Fibroblast of villous mesenchyme (primary cell): ENCODE measurements around the gene KIFC3. TPM values are rescaled to one million over a fixed set of nuclear protein-coding genes. Genes with fewer than 3 reads are reported as not detected.

Experiments
- DNase-seq: peaks from one replicate; pipeline ENCODE4 v3.0.0-alpha.2; 2010; ENCODE audit warnings: low read depth
- H3K4me3 ChIP-seq: 2 replicates; pipeline ENCODE4 v1.5.1; 2011; ENCODE audit warnings: low read depth, mild to moderate bottlenecking, low read length
- CTCF ChIP-seq: IDR thresholded peaks from 2 replicates; pipeline ENCODE4 v1.5.1; 2012; ENCODE audit warnings: low read depth, mild to moderate bottlenecking, low read length; ENCODE audit not compliant: insufficient read depth
- total RNA-seq: library from RNA; depleted of rRNA; stranded (reverse); fragments of >200 nt; gene quantifications from 2 replicates; pipeline ENCODE4 v1.2.3, GENCODE V29; 2012

The KIFC3 gene
- total RNA-seq, 1 donor: 72.5 TPM

DNA sequence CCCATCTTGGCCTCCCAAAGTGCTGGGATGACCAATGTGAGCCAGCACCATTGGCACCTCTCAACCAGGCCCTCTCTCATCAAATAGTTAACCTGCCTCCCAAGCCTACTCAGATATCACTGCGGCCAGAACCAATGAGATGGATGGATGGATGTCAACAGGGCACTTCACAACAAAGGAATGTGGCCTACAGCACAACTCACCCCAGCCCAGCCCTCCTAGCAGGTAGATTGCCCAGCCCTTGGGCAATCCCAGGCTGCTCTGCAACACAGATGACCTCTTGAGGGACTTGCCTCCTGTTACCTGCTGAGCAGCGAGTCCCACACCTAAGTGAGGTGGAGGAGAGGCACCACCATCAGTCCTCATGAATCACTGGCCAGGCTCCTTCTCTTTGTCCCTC is 22.6 kb upstream of the KIFC3 start:
- no peak for TF ChIP-seq CTCF
- DNase-seq: no peak
- no peak overlapping the region for H3K4me3 ChIP-seq

DNA sequence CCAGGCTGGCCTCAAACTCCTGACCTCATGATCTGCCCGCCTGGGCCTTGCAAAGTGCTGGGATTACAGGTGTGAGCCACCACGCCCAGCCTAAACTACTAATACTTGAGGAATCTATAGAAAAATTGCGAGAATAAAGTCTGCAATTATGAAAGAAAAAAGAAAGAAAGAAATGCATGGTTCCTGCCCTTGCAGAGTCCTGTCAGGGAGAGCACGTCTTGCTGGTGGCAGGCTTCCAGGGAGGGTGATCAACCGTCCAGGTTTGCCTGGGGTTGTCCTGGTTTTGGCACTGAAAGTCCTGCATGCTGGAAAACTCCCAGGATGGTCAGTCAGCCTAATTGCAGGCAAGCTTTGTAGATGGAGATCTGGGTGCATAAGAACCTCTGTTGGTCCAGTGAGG is 21.5 kb upstream of the KIFC3 start:
- TF ChIP-seq CTCF: no peak
- no peak for DNase-seq
- no peak overlapping the region for H3K4me3 ChIP-seq

- no peak overlapping the region for H3K4me3 ChIP-seq
- DNase-seq: no peak
- TF ChIP-seq CTCF: no peak
Observed at GRCh38 chr16:57822856-57823255, 20.6 kb upstream of the KIFC3 start.

DNA sequence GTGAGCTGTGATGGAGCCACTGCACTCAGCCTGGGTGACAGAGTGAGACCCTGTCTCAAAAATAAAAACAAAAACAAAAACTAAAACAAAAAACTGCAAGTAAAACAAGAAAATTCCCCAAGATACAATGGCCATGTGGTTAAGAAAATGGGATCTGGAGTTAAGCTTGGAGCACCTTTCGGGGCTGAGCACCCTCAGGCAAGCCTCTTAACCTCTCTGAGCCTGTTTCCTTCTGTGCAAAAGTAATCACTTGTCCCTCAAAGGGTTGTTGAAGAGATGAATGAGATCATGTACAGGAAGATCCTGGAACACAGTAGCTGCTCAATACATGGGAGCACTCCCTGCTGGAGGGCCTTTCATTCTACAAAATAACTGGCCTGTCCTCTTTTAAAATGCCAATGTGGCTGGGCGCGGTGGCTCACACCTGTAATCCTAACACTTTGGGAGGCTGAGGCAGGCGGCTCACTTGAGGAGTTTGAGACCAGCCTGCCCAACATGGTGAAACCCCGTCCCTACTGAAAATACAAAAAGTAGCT is 19.8 kb upstream of the KIFC3 start:
- TF ChIP-seq CTCF: no peak
- no peak overlapping the region for H3K4me3 ChIP-seq
- DNase-seq: no peak

- no peak for DNase-seq
- no peak overlapping the region for H3K4me3 ChIP-seq
- no peak for TF ChIP-seq CTCF
Observed at GRCh38 chr16:57821149-57821971, 19.1 kb upstream of the KIFC3 start.

GRCh38 chr16:57818377-57819064 is 16.2 kb upstream of the KIFC3 start:
- TF ChIP-seq CTCF: no peak

More at GRCh38 chr16:57818377-57819064, 16.2 kb upstream of the KIFC3 start:
- H3K4me3 ChIP-seq: no peak overlapping the region
- DNase-seq: no peak
